Measurements from ENCODE around the gene BANK1.
A peak's percentile ranks its signal among the peaks of the same experiment; 100 is the strongest.

Gene BANK1

DNA sequence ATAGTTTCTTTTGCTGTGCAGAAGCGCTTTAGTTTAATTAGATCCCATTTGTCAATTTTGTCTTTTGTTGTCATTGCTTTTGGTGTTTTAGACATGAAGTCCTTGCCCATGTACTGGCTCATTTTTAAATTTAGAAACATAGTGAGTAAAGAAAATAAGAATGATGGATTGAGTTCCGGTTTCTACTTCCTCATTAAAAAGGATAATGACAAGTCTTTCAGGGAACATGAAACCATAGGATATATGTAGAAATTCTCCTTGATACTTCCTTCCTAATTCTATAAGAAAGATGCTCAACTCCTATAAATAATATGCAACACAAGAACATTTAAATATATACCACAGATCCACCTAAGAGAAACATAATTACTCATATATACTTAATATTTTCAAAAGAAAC lies 240.9 kb downstream of the BANK1 start:
- DNase-seq (ENCODE audit: low read depth) = no peak
- TF ChIP-seq, protein P1, sequence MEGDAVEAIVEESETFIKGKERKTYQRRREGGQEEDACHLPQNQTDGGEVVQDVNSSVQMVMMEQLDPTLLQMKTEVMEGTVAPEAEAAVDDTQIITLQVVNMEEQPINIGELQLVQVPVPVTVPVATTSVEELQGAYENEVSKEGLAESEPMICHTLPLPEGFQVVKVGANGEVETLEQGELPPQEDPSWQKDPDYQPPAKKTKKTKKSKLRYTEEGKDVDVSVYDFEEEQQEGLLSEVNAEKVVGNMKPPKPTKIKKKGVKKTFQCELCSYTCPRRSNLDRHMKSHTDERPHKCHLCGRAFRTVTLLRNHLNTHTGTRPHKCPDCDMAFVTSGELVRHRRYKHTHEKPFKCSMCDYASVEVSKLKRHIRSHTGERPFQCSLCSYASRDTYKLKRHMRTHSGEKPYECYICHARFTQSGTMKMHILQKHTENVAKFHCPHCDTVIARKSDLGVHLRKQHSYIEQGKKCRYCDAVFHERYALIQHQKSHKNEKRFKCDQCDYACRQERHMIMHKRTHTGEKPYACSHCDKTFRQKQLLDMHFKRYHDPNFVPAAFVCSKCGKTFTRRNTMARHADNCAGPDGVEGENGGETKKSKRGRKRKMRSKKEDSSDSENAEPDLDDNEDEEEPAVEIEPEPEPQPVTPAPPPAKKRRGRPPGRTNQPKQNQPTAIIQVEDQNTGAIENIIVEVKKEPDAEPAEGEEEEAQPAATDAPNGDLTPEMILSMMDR (IDR thresholded peaks at IDR 0.05; ENCODE audit: control insufficient read depth, extremely low read depth, insufficient read depth) = no peak
- no peak overlapping the region for H3K4me3 ChIP-seq (ENCODE audit: low read depth, low read length)

DNA sequence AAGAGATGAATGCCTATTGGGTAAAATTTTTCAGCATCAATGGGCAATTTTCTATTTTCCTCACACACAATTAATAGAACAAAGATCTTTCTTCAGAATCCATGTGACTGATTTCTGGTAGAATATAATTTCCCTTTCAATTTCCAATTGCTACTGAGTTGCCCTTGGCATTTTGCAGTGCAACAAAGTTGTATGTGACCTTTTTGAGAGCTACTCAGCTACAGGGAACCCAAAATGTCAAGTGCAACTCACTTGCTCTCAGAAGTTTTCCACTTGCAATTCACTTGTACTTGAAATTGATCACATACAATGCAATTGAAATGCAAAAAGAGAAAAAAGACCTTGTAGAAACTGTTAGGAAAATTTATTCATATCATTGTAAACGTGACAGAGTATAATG lies 245.5 kb downstream of the BANK1 start:
- TF ChIP-seq, protein P1 (IDR thresholded peaks at IDR 0.05; ENCODE audit: control insufficient read depth, extremely low read depth, insufficient read depth) = no peak
- no peak overlapping the region for H3K4me3 ChIP-seq (ENCODE audit: low read depth, low read length)
- DNase-seq (ENCODE audit: low read depth) = no peak

DNA sequence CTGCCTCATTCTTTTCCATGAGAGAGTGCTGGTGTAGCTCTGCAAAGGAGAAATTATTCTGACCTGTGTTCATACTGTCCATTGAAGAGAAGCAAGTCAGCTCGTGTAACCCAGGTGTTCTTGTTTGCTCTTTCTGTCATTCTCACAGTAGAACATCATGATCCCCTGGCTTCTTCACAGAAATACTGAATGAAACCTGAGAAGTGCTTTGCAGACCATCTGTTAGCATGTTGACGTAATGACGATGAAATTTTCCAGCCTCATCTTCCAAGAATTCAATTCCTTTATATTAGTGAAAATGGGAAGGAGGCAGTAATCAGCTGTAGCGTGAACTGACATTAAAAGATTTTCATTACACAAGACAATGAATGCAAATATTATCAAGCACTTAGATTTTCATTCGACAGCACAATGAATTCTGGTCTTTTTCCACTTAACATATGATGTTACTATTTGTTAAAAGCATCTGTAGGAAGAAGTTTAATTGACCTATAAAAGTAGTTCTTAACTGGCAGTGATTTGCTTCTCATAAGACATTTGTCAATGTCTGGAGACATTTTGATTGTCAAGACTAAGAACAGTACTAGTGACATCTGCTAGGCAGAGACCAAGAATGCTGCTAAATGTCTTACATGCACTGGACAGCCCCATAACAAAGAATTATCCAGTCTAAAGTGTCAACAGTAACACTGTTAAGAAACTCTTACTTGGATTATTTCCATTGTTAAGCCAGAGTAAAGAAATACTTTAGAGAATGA lies 246.3 kb downstream of the BANK1 start:
- peak; percentile 74 for DNase-seq (ENCODE audit: low read depth)
- H3K4me3 ChIP-seq (ENCODE audit: low read depth, low read length) = no peak overlapping the region

DNA sequence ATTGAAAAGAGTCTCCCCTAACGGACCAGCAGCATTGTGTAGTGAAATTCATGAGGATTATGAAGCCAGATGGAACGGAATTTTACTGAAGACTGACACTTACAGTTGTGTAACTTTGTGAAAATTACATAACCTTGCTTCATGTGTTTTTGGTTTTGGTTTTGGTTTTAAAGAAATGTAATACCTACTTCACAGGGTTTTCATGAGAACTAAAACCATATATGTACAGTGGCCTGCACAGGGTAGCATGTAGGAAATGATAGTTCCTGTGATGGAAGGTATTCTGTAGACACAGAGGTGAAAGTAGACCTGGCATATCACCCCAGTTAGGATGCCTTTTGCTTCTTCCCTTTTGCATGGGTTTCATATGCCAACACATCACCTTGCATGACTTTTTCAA lies 247.0 kb downstream of the BANK1 start:
- H3K4me3 ChIP-seq (ENCODE audit: low read depth, low read length) = no peak overlapping the region
- no peak for DNase-seq (ENCODE audit: low read depth)
- TF ChIP-seq, protein P1 (IDR thresholded peaks at IDR 0.05; ENCODE audit: control insufficient read depth, extremely low read depth, insufficient read depth) = no peak

More for the DNA sequence above, 246.3 kb downstream of the BANK1 start:
- TF ChIP-seq, protein P1 (IDR thresholded peaks at IDR 0.05; ENCODE audit: control insufficient read depth, extremely low read depth, insufficient read depth) = no peak

DNA sequence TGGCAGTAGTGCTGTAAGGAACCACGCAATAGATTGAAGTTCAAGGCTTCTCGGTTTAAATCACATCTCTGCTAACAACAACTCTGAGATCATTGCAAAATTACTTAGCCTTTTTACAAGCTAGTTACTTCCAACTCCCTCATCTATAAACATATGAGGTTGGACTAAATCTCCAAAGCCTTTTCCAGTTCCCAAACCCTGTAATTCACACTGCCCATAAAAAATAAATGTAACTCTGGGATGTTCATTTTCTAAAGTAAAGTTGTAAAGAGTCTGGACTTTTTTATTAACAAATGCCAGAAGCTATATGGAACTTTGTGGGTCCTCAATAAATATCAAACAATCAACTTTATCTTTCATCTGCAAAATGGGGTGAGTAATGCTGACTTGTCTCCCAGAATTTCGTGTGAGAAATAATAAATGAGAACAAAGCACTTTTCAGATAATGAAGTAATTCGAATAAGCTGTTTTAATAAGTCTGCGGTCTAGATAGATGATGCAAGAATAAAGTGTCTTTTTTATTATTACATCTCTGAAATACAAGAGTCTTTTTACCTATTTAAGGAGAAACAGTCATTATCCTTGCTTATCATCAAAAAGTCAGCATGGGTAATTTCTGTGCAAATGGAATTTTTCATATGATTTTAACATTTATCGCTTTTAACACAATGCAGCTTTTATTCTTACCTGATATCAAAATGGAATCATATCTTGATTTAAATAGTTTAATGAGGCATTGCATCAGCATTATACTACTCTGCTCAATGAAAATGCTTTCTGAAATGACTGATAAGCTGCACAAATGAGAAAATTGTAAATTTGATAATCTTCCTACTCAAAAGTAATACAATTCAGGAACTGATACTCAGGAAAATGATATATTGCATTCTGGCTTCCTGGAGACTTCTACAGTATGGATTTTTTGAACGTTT lies 252.6 kb downstream of the BANK1 start:
- TF ChIP-seq, protein P1 (IDR thresholded peaks at IDR 0.05; ENCODE audit: control insufficient read depth, extremely low read depth, insufficient read depth) = no peak
- no peak for DNase-seq (ENCODE audit: low read depth)

DNA sequence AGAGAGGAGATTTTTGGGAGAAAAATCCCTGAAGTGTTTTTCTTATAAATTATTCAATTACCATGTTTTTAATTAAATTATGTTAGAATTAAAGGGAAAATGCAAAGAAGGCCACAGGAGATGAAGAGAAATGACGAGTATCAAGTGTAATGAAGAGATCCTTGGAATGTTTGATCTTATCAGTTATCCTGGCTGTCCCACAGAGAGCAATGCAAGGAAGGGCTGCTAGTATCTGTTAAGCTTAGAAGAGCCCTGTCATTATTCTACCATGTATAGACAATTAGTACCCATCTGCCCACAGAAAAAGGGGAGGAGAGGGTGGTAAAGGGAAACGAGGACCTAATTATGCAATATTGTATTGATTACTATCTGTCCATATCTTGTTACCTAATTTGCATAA lies 257.1 kb downstream of the BANK1 start:
- H3K4me3 ChIP-seq (ENCODE audit: low read depth, low read length) = no peak overlapping the region
- DNase-seq (ENCODE audit: low read depth) = no peak
- TF ChIP-seq, protein P1 (IDR thresholded peaks at IDR 0.05; ENCODE audit: control insufficient read depth, extremely low read depth, insufficient read depth) = no peak

More for the DNA sequence above, 252.6 kb downstream of the BANK1 start:
- no peak overlapping the region for H3K4me3 ChIP-seq (ENCODE audit: low read depth, low read length)
